PC-3 (cell line): ENCODE measurements around the gene PRLR.

Experiments used
- EZH2phosphoT487 ChIP-seq: fragments of 300-600 bp; sonication (generic); IDR thresholded peaks from 2 replicates; pipeline ENCODE4 v1.6.1; 2018; ENCODE audit warnings: mild to moderate bottlenecking, antibody characterized with exemption, low read length, borderline replicate concordance
- TF ChIP-seq, protein P1 (sequence below): fragments of 300-600 bp; sonication (generic); conservative IDR thresholded peaks from 2 replicates; pipeline ENCODE4 v1.5.1; 2017; ENCODE audit warnings: antibody characterized with exemption, low read depth, mild to moderate bottlenecking, low read length

DNA sequence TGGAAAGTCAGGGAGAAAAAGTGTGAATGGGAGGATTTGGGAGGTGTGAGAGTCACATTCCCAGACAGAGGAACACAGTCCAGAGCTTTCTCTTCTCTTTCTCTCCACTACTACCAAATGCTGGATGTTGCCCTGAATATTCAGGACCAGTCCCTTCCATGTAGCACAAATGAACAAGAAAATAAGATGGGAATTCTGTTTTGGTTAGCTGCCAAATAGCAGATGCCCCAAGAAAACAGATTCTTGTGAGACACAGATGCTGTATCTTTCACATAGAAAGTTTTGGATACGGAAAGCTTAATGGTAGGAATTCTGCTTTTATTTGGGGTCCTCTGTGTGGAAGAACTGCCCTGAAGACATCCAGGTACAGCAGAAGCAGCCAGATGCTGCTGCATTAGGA, 37.8 kb downstream of the PRLR start:
- no peak for TF ChIP-seq EZH2phosphoT487
- TF ChIP-seq, protein P1, sequence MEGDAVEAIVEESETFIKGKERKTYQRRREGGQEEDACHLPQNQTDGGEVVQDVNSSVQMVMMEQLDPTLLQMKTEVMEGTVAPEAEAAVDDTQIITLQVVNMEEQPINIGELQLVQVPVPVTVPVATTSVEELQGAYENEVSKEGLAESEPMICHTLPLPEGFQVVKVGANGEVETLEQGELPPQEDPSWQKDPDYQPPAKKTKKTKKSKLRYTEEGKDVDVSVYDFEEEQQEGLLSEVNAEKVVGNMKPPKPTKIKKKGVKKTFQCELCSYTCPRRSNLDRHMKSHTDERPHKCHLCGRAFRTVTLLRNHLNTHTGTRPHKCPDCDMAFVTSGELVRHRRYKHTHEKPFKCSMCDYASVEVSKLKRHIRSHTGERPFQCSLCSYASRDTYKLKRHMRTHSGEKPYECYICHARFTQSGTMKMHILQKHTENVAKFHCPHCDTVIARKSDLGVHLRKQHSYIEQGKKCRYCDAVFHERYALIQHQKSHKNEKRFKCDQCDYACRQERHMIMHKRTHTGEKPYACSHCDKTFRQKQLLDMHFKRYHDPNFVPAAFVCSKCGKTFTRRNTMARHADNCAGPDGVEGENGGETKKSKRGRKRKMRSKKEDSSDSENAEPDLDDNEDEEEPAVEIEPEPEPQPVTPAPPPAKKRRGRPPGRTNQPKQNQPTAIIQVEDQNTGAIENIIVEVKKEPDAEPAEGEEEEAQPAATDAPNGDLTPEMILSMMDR: no peak
